ENCODE data around the gene SPEG. TPM values are rescaled to one million over a fixed set of nuclear protein-coding genes. Genes with fewer than 3 reads are reported as not detected.

Gene SPEG
- total RNA-seq, 1 donor from 2014 or later = 71.2 TPM

GRCh38 chr2:219532378-219532649, 97.7 kb downstream of the SPEG start:
- Histone ChIP-seq H3K79me2 (ENCODE audit: insufficient read depth, low read length) (no peaks in the 10 kb centered on the region), H4K20me1 (ENCODE audit: insufficient read depth, low read length) (peaks cover under 1% of the 10 kb centered on the region), H3K4me2 (ENCODE audit: low read length) (no peak overlapping the region), H3K4me1 (ENCODE audit: insufficient read depth, low read length) (peaks cover 9% of the 10 kb centered on the region), H3K27ac (ENCODE audit: low read depth, low read length) (no peak overlapping the region), H3K9me3 (ENCODE audit: insufficient read depth, low read depth, low read length) (no peaks in the 10 kb centered on the region), H3K4me3 (ENCODE audit: insufficient read depth, low read depth, low read length) (no peak overlapping the region), H3K9ac (ENCODE audit: low read length) (no peak overlapping the region), H2AFZ (ENCODE audit: low read depth, low read length) (no peak overlapping the region), H3K36me3 (ENCODE audit: insufficient read depth, low read length) (no peaks in the 10 kb centered on the region), H3K27me3 (ENCODE audit: insufficient read depth, low read length) (peaks cover 13% of the 10 kb centered on the region)
- Mint-ChIP-seq H3K36me3 (ENCODE audit: low read depth, unreplicated experiment) (peaks cover 2% of the 10 kb centered on the region), H3K4me3 (ENCODE audit: unreplicated experiment) (no peak overlapping the region), H3K4me1 (ENCODE audit: low read depth, unreplicated experiment) (peaks cover 3% of the 10 kb centered on the region), H3K27me3 (ENCODE audit: low read depth, unreplicated experiment) (peaks cover 46% of the 10 kb centered on the region), H3K9me3 (ENCODE audit: unreplicated experiment) (no peaks in the 10 kb centered on the region), H3K27ac (ENCODE audit: unreplicated experiment) (no peak overlapping the region)
- FAIRE-seq = no peak
- no peak for TF ChIP-seq CTCF (IDR thresholded peaks at IDR 0.05; ENCODE audit: insufficient read depth, low read depth, low read length)
- no peak for TF ChIP-seq EZH2 (IDR thresholded peaks at IDR 0.05; ENCODE audit: insufficient read depth, low read length)
- no peak for DNase-seq (ENCODE audit: low read depth)

GRCh38 chr2:219533930-219534661, 99.5 kb downstream of the SPEG start:
- Histone ChIP-seq H3K4me3 (ENCODE audit: insufficient read depth, low read depth, low read length) (no peak overlapping the region), H4K20me1 (ENCODE audit: insufficient read depth, low read length) (peaks cover 19% of the 10 kb centered on the region), H3K79me2 (ENCODE audit: insufficient read depth, low read length) (no peaks in the 10 kb centered on the region), H2AFZ (ENCODE audit: low read depth, low read length) (no peak overlapping the region), H3K4me2 (ENCODE audit: low read length) (no peak overlapping the region), H3K9me3 (ENCODE audit: insufficient read depth, low read depth, low read length) (no peaks in the 10 kb centered on the region), H3K27ac (ENCODE audit: low read depth, low read length) (no peak overlapping the region), H3K27me3 (ENCODE audit: insufficient read depth, low read length) (peaks cover under 1% of the 10 kb centered on the region), H3K36me3 (ENCODE audit: insufficient read depth, low read length) (no peaks in the 10 kb centered on the region), H3K9ac (ENCODE audit: low read length) (no peak overlapping the region), H3K4me1 (ENCODE audit: insufficient read depth, low read length) (peaks cover 21% of the 10 kb centered on the region)
- FAIRE-seq = no peak
- Mint-ChIP-seq H3K4me1 (ENCODE audit: low read depth, unreplicated experiment) (peaks cover 7% of the 10 kb centered on the region), H3K4me3 (ENCODE audit: unreplicated experiment) (no peak overlapping the region), H3K9me3 (ENCODE audit: unreplicated experiment) (no peaks in the 10 kb centered on the region), H3K36me3 (ENCODE audit: low read depth, unreplicated experiment) (peaks cover 2% of the 10 kb centered on the region), H3K27me3 (ENCODE audit: low read depth, unreplicated experiment) (peaks cover 33% of the 10 kb centered on the region), H3K27ac (ENCODE audit: unreplicated experiment) (peak overlapping the region; percentile 58)
- DNase-seq (ENCODE audit: low read depth) = no peak
- TF ChIP-seq EZH2 (IDR thresholded peaks at IDR 0.05; ENCODE audit: insufficient read depth, low read length) = no peak
- TF ChIP-seq CTCF (IDR thresholded peaks at IDR 0.05; ENCODE audit: insufficient read depth, low read depth, low read length) = no peak

DNA sequence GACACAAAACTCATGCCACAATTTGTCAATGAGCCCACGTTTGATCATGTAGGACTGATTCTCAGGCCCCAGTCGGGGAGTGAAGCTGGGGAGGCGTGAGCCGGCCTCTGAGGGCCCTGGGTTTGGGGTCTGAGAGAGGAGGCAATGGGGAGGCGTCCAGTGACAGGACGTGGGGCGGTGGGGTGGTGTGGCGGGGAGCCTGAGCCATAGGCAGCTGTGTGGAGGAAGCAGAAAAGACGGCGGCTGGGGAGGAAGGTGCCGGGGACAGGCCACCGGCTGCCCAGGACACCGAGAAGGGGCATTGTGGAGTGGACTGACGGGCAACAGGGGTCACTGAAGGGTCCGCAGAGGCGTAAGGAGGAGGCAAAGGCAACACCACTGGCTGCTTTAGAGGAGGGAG, 101.8 kb downstream of the SPEG start:
- Histone ChIP-seq H3K4me2 (ENCODE audit: low read length) (no peak overlapping the region), H2AFZ (ENCODE audit: low read depth, low read length) (no peak overlapping the region), H3K4me3 (ENCODE audit: insufficient read depth, low read depth, low read length) (no peak overlapping the region), H3K36me3 (ENCODE audit: insufficient read depth, low read length) (peaks cover 13% of the 10 kb centered on the region), H3K9me3 (ENCODE audit: insufficient read depth, low read depth, low read length) (no peaks in the 10 kb centered on the region), H3K4me1 (ENCODE audit: insufficient read depth, low read length) (peaks cover 19% of the 10 kb centered on the region), H3K9ac (ENCODE audit: low read length) (no peak overlapping the region), H3K27me3 (ENCODE audit: insufficient read depth, low read length) (no peaks in the 10 kb centered on the region), H3K27ac (ENCODE audit: low read depth, low read length) (no peak overlapping the region), H4K20me1 (ENCODE audit: insufficient read depth, low read length) (peaks cover 42% of the 10 kb centered on the region), H3K79me2 (ENCODE audit: insufficient read depth, low read length) (peaks cover 18% of the 10 kb centered on the region)
- H3K36me3 Mint-ChIP-seq (ENCODE audit: low read depth, unreplicated experiment) = peaks cover 9% of the 10 kb centered on the region
- H3K4me1 Mint-ChIP-seq (ENCODE audit: low read depth, unreplicated experiment) = peaks cover 7% of the 10 kb centered on the region
- no peak for DNase-seq (ENCODE audit: low read depth)
- H3K4me3 Mint-ChIP-seq (ENCODE audit: unreplicated experiment) = no peak overlapping the region
- H3K27ac Mint-ChIP-seq (ENCODE audit: unreplicated experiment) = no peak overlapping the region
- peaks cover 12% of the 10 kb centered on the region for H3K27me3 Mint-ChIP-seq (ENCODE audit: low read depth, unreplicated experiment)
- TF ChIP-seq EZH2 (IDR thresholded peaks at IDR 0.05; ENCODE audit: insufficient read depth, low read length) = no peak
- H3K9me3 Mint-ChIP-seq (ENCODE audit: unreplicated experiment) = no peaks in the 10 kb centered on the region
- FAIRE-seq = no peak
